ENCODE data around the gene PARN. TPM values are rescaled to one million over a fixed set of nuclear protein-coding genes. Genes with fewer than 3 reads are reported as not detected.
"Not testable (repeated sequence)": the region's sequence is repeated elsewhere in the genome, so short reads cannot be mapped to it uniquely, and the experiment has no call there.

PARN gene
- total RNA-seq, 2 donors from 2014 or later: 24.1 to 99.9 TPM

- intact Hi-C loops (cut with DNase I): no loop called here
- WGBS, 2 donors: 92 to 93% methylated on average over 8 of the region's 8 CpGs
- no peak overlapping the region for H3K27ac ChIP-seq
Observed at GRCh38 chr16:14434860-14435259, 195.2 kb downstream of the PARN start.

GRCh38 chr16:14428971-14429637, 201.0 kb downstream of the PARN start:
- H3K36me3 ChIP-seq (replicated peaks in 1 of 2; ENCODE audit: insufficient read depth in 1 of 2, low read depth in 2 of 2); H3K9me3 ChIP-seq; intact Hi-C loops (cut with DNase I); H3K4me1 ChIP-seq; H3K27me3 ChIP-seq; DNase-seq; ATAC-seq; H3K4me3 ChIP-seq; H3K27ac ChIP-seq: not testable (repeated sequence)
- WGBS, 2 donors: 92 to 94% methylated on average over 14 of the region's 14 CpGs

More at GRCh38 chr16:14434860-14435259, 195.2 kb downstream of the PARN start:
- Histone ChIP-seq H3K27me3 (no peaks in the 10 kb centered on the region), H3K4me1 (no peaks in the 10 kb centered on the region), H3K4me3 (no peak overlapping the region), H3K9me3 (no peaks in the 10 kb centered on the region), H3K36me3 (replicated peaks in 1 of 2; ENCODE audit: insufficient read depth in 1 of 2, low read depth in 2 of 2) (no peaks in the 10 kb centered on the region)
- DNase-seq (no peak), ATAC-seq (no peak)
- TF ChIP-seq CTCF (IDR thresholded peaks at IDR 0.05) (no peak), POLR2A (IDR thresholded peaks at IDR 0.05) (no peak)

- H3K9me3 ChIP-seq: no peaks in the 10 kb centered on the region
- H3K36me3 ChIP-seq (replicated peaks in 1 of 2; ENCODE audit: insufficient read depth in 1 of 2, low read depth in 2 of 2): no peaks in the 10 kb centered on the region
- intact Hi-C loops (cut with DNase I): no loop called here
- TF ChIP-seq CTCF (IDR thresholded peaks at IDR 0.05) (no peak), POLR2A (IDR thresholded peaks at IDR 0.05) (no peak)
- H3K4me3 ChIP-seq: no peak overlapping the region
- DNase-seq: no peak
- H3K27ac ChIP-seq: no peak overlapping the region
- H3K27me3 ChIP-seq: no peaks in the 10 kb centered on the region
- ATAC-seq: no peak
- H3K4me1 ChIP-seq: no peaks in the 10 kb centered on the region
- 90 to 94% methylated on average over 4 of the region's 4 CpGs for WGBS, 2 donors
Observed at GRCh38 chr16:14428043-14428442, 202.0 kb downstream of the PARN start.

- H3K9me3 ChIP-seq: no peaks in the 10 kb centered on the region
- H3K27me3 ChIP-seq: no peaks in the 10 kb centered on the region
- WGBS, 2 donors: 77 to 84% methylated on average over 6 to 9 of the region's 9 CpGs
- H3K4me3 ChIP-seq: no peak overlapping the region
- no peaks in the 10 kb centered on the region for H3K4me1 ChIP-seq
- no peaks in the 10 kb centered on the region for H3K36me3 ChIP-seq (replicated peaks in 1 of 2; ENCODE audit: insufficient read depth in 1 of 2, low read depth in 2 of 2)
- intact Hi-C loops (cut with DNase I): no loop called here
- ATAC-seq: no peak
- H3K27ac ChIP-seq: no peak overlapping the region
- TF ChIP-seq POLR2A (IDR thresholded peaks at IDR 0.05) (no peak), CTCF (IDR thresholded peaks at IDR 0.05) (no peak)
- DNase-seq: no peak
Observed at GRCh38 chr16:14427371-14427948, 202.6 kb downstream of the PARN start.

- WGBS, 2 donors: 77 to 79% methylated on average over 4 of the region's 4 CpGs
- no peaks in the 10 kb centered on the region for H3K27me3 ChIP-seq
Observed at GRCh38 chr16:14424595-14424994, 205.5 kb downstream of the PARN start.

More at GRCh38 chr16:14424595-14424994, 205.5 kb downstream of the PARN start:
- Histone ChIP-seq H3K27ac (no peak overlapping the region), H3K4me3 (no peak overlapping the region), H3K36me3 (replicated peaks in 1 of 2; ENCODE audit: insufficient read depth in 1 of 2, low read depth in 2 of 2) (no peaks in the 10 kb centered on the region), H3K9me3 (no peaks in the 10 kb centered on the region), H3K4me1 (peaks cover 3% of the 10 kb centered on the region)
- no peak for ATAC-seq
- TF ChIP-seq POLR2A (IDR thresholded peaks at IDR 0.05) (no peak), CTCF (IDR thresholded peaks at IDR 0.05) (no peak)
- intact Hi-C loops (cut with DNase I): no loop called here
- DNase-seq: no peak

Data from body of pancreas (tissue), 4 donors.